Urinary bladder (tissue), 4 donors: Measurements from ENCODE around the gene SYCN. TPM values are rescaled to one million over a fixed set of nuclear protein-coding genes. Genes with fewer than 3 reads are reported as not detected.

Source experiments
- DNase-seq: peaks from one replicate; pipeline ENCODE4 v3.0.0-alpha.2; 2015; ENCODE audit errors: extremely low spot score
- H3K27ac ChIP-seq: one replicate; pipeline ENCODE4 v1.5.1; 2013; ENCODE audit warnings: low read depth, mild to moderate bottlenecking, moderate library complexity
- H3K36me3 ChIP-seq: one replicate; pipeline ENCODE4 v1.6.1; 2013; ENCODE audit warnings: mild to moderate bottlenecking, moderate library complexity; ENCODE audit not compliant: insufficient read depth
- H3K4me1 ChIP-seq: one replicate; pipeline ENCODE4 v1.6.1; 2013; ENCODE audit warnings: mild to moderate bottlenecking, moderate library complexity; ENCODE audit not compliant: insufficient read depth
- H3K4me3 ChIP-seq: one replicate; pipeline ENCODE4 v1.5.1; 2013; ENCODE audit warnings: low read depth, low read length
- WGBS: extraction: QIAGEN DNeasy Blood & Tissue Kit; methylation state at CpG from one replicate; pipeline ENCODE4 v1.1.7; 2013; 5-methylcytosine and 5-hydroxymethylcytosine counted together
- polyA plus RNA-seq: library from polyadenylated mRNA; stranded (reverse); fragments of 200-250 nt; gene quantifications from one replicate; pipeline ENCODE4 v1.2.3, GENCODE V29; 2013
- total RNA-seq: library from RNA; depleted of rRNA; stranded (reverse); fragments of >200 nt; gene quantifications from one replicate; pipeline ENCODE4 v1.2.3, GENCODE V29; 2014
- donor health status: healthy with polysubstance abuse.
- donor health status: healthy.

Gene SYCN
- total and polyA plus RNA-seq, 2 donors: not detected

- Histone ChIP-seq H3K4me1 (peaks cover 5% of the 10 kb centered on the region), H3K27ac (no peak overlapping the region)
Measured at GRCh38 chr19:39155741-39156140, 48.3 kb downstream of the SYCN start.

DNA sequence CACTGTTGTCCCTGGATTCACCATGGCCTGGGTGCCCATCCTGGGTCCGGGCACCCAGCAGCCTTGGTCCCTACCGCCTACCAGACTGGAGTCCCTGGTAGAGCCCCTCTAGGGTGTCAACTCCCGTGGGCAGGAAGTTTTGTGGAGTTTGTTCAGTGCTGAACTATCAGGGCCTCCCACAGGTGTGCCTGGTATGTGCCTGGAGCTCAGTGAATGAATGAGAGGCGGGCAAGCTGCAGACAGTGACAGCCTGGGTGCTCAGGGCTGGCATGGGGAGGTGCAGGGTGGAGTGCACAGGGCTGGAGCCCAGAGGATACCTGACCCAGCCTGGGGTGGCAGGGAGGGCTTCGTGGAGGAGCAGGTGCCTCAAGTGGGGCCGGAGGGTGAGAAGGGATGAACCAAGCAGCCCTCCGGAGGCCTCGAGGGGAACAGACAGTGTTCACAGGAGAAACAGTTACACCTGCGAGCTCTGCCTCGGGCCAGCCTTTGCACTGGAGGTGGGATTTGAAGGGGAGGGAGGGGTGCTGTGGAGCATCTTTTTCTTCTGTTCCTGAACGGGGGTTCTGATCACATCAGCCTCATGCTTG lies 48.9 kb downstream of the SYCN start:
- H3K4me1 ChIP-seq: peaks cover 5% of the 10 kb centered on the region
- no peaks in the 10 kb centered on the region for H3K36me3 ChIP-seq
- WGBS: 83% methylated on average over 11 of the region's 11 CpGs
- no peak overlapping the region for H3K27ac ChIP-seq
- no peak for DNase-seq
- no peak overlapping the region for H3K4me3 ChIP-seq

More at GRCh38 chr19:39155741-39156140, 48.3 kb downstream of the SYCN start:
- WGBS: 79% methylated on average over 15 of the region's 15 CpGs
- Histone ChIP-seq H3K4me3 (no peak overlapping the region), H3K36me3 (no peaks in the 10 kb centered on the region)
- DNase-seq: no peak

GRCh38 chr19:39154629-39155100 lies 49.4 kb downstream of the SYCN start:
- peaks cover 5% of the 10 kb centered on the region for H3K4me1 ChIP-seq
- H3K27ac ChIP-seq: no peak overlapping the region
- H3K36me3 ChIP-seq: no peaks in the 10 kb centered on the region
- 66% methylated on average over 11 of the region's 11 CpGs for WGBS
- DNase-seq: peak; percentile 69
- H3K4me3 ChIP-seq: no peak overlapping the region

- H3K4me1 ChIP-seq: peaks cover 5% of the 10 kb centered on the region
- no peaks in the 10 kb centered on the region for H3K36me3 ChIP-seq
- 86% methylated on average over 13 of the region's 13 CpGs for WGBS
- no peak overlapping the region for H3K27ac ChIP-seq
- DNase-seq: no peak
- H3K4me3 ChIP-seq: no peak overlapping the region
Measured at GRCh38 chr19:39154100-39154628, 49.9 kb downstream of the SYCN start.

Other genes starting within 250 kb of the SYCN start
- 19.6 TPM for gene FBXO17, start 228.5 kb downstream of the SYCN start, total RNA-seq
- 34.7 TPM for gene FBXO17, start 228.5 kb downstream of the SYCN start, polyA plus RNA-seq
- gene FBXO27, start 171.7 kb downstream of the SYCN start, total RNA-seq: 2.9 TPM
- 8.8 TPM for gene FBXO27, start 171.7 kb downstream of the SYCN start, polyA plus RNA-seq
- gene ACP7, start 119.9 kb downstream of the SYCN start, total RNA-seq: 0.11 TPM
- 0.05 TPM for gene ACP7, start 119.9 kb downstream of the SYCN start, polyA plus RNA-seq
- gene PAK4, start 78.5 kb downstream of the SYCN start, total RNA-seq: 7.8 TPM
- 33.1 TPM for gene PAK4, start 78.5 kb downstream of the SYCN start, polyA plus RNA-seq
- 1.1 TPM for gene NCCRP1, start 7.3 kb downstream of the SYCN start, total RNA-seq
- 0.38 TPM for gene NCCRP1, start 7.3 kb downstream of the SYCN start, polyA plus RNA-seq
- gene IFNL3, start 40.7 kb upstream of the SYCN start, total RNA-seq: not detected
- not detected for gene IFNL3, start 40.7 kb upstream of the SYCN start, polyA plus RNA-seq
- not detected for gene IFNL4, start 44.6 kb upstream of the SYCN start, total RNA-seq
- not detected for gene IFNL4, start 44.6 kb upstream of the SYCN start, polyA plus RNA-seq
- not detected for gene IFNL2, start 64.1 kb upstream of the SYCN start, total RNA-seq
- not detected for gene IFNL2, start 64.1 kb upstream of the SYCN start, polyA plus RNA-seq
- gene IFNL1, start 92.1 kb upstream of the SYCN start, total RNA-seq: not detected
- gene IFNL1, start 92.1 kb upstream of the SYCN start, polyA plus RNA-seq: not detected
- gene LRFN1, start 116.6 kb upstream of the SYCN start, total RNA-seq: 0.48 TPM
- gene LRFN1, start 116.6 kb upstream of the SYCN start, polyA plus RNA-seq: 1.7 TPM
- 12.3 TPM for gene GMFG, start 131.8 kb upstream of the SYCN start, total RNA-seq
- 34.3 TPM for gene GMFG, start 131.8 kb upstream of the SYCN start, polyA plus RNA-seq
- gene SAMD4B, start 138.2 kb upstream of the SYCN start, total RNA-seq: 37.3 TPM
- gene SAMD4B, start 138.2 kb upstream of the SYCN start, polyA plus RNA-seq: 118 TPM
- 11.7 TPM for gene PAF1, start 186.8 kb upstream of the SYCN start, total RNA-seq
- gene PAF1, start 186.8 kb upstream of the SYCN start, polyA plus RNA-seq: 52.8 TPM
- gene MED29, start 187.1 kb upstream of the SYCN start, total RNA-seq: 14.8 TPM
- 50.0 TPM for gene MED29, start 187.1 kb upstream of the SYCN start, polyA plus RNA-seq
- 13.0 TPM for gene ZFP36, start 202.6 kb upstream of the SYCN start, total RNA-seq
- 759 TPM for gene ZFP36, start 202.6 kb upstream of the SYCN start, polyA plus RNA-seq
- 28.9 TPM for gene PLEKHG2, start 208.4 kb upstream of the SYCN start, total RNA-seq
- gene PLEKHG2, start 208.4 kb upstream of the SYCN start, polyA plus RNA-seq: 30.5 TPM
- gene RPS16, start 231.7 kb upstream of the SYCN start, total RNA-seq: 27.7 TPM
- 3,259 TPM for gene RPS16, start 231.7 kb upstream of the SYCN start, polyA plus RNA-seq
- 24.8 TPM for gene SUPT5H, start 241.3 kb upstream of the SYCN start, total RNA-seq
- gene SUPT5H, start 241.3 kb upstream of the SYCN start, polyA plus RNA-seq: 85.8 TPM